Activated T-helper 2 cell treated with anti-CD3 and anti-CD28 coated beads, Interferon-gamma antibody, Interleukin-2, Interleukin-4, amounts not matched to agents 10 μg/mL and 5 μg/mL and 100 μg/mL, durations not matched to agents 14 hours and 24 hours and 36 hours (primary cell): ENCODE data around the gene BICRAL. TPM values are rescaled to one million over a fixed set of nuclear protein-coding genes. Genes with fewer than 3 reads are reported as not detected.
"Not testable (repeated sequence)": the region's sequence is repeated elsewhere in the genome, so short reads cannot be mapped to it uniquely, and the experiment has no call there.

Experiments used
- DNase-seq: peaks from one replicate; pipeline ENCODE4 v3.0.0; 2021; ENCODE audit warnings: low spot score
- H3K27ac Mint-ChIP-seq: one replicate; pipeline ENCODE4 v1.8.0; 2021; ENCODE audit warnings: mixed read lengths
- H3K27me3 Mint-ChIP-seq: one replicate; pipeline ENCODE4 v1.8.0; 2021; ENCODE audit warnings: low read depth, mixed read lengths
- H3K36me3 Mint-ChIP-seq: one replicate; pipeline ENCODE4 v1.8.0; 2021; ENCODE audit warnings: low read depth, mixed read lengths
- H3K4me1 Mint-ChIP-seq: one replicate; pipeline ENCODE4 v1.8.0; 2021; ENCODE audit warnings: low read depth, mixed read lengths
- H3K4me3 Mint-ChIP-seq: one replicate; pipeline ENCODE4 v1.8.0; 2021; ENCODE audit warnings: low read depth, mild to moderate bottlenecking, moderate library complexity, mixed read lengths
- H3K9me3 Mint-ChIP-seq: one replicate; pipeline ENCODE4 v1.8.0; 2021; ENCODE audit warnings: mixed read lengths
- intact Hi-C: fragments of 100-400 bp; cut with micrococcal nuclease; formaldehyde crosslinking; loops from one replicate; pipeline ENCODE4 v1.15.1; 2023
- total RNA-seq: library from RNA; stranded (reverse); gene quantifications from 2 replicates; pipeline ENCODE4 v1.2.3, GENCODE V29; 2022

The BICRAL gene
- total RNA-seq, 1 donor from 2014 or later = 14.4 TPM

- intact Hi-C loops = loop anchor here (1.0 kb wide), 1 partner anchor 8 kb away; the partner anchor contains the start of gene BICRAL
- Mint-ChIP-seq H3K4me1 (peaks cover 66% of the 10 kb centered on the region), H3K36me3 (peaks cover 7% of the 10 kb centered on the region), H3K27ac (peak overlapping the region; percentile 96), H3K27me3 (no peaks in the 10 kb centered on the region), H3K9me3 (no peaks in the 10 kb centered on the region), H3K4me3 (peak overlapping the region; percentile 52)
- DNase-seq = no peak
These were observed 7.7 kb upstream of the BICRAL start for GRCh38 chr6:42774201-42774600.

GRCh38 chr6:42774821-42775487 is 6.9 kb upstream of the BICRAL start:
- not testable (repeated sequence) for H3K27me3 Mint-ChIP-seq, H3K9me3 Mint-ChIP-seq, H3K36me3 Mint-ChIP-seq
- DNase-seq = peak; percentile 48
- Mint-ChIP-seq H3K27ac (peak overlapping the region; percentile 96), H3K4me1 (peaks cover 62% of the 10 kb centered on the region), H3K4me3 (peak overlapping the region; percentile 72)
- intact Hi-C loops = loop anchor here (1.0 to 5.0 kb wide), 2 partner anchors 7 to 208 kb away; partner anchors contain the start of gene BICRAL

GRCh38 chr6:42777126-42777822 is 4.6 kb upstream of the BICRAL start:
- Mint-ChIP-seq H3K36me3 (peaks cover 3% of the 10 kb centered on the region), H3K4me1 (peaks cover 54% of the 10 kb centered on the region), H3K27ac (peak overlapping the region; percentile 13), H3K4me3 (no peak overlapping the region), H3K27me3 (no peaks in the 10 kb centered on the region), H3K9me3 (no peaks in the 10 kb centered on the region)
- no peak for DNase-seq
- intact Hi-C loops = loop anchor here (5.0 kb wide), 1 partner anchor 210 kb away; no protein-coding TSS in a partner anchor

GRCh38 chr6:42778122-42778521 is 3.7 kb upstream of the BICRAL start:
- no peak for DNase-seq
- Mint-ChIP-seq H3K27ac (no peak overlapping the region), H3K36me3 (peaks cover 3% of the 10 kb centered on the region), H3K9me3 (no peaks in the 10 kb centered on the region), H3K4me3 (no peak overlapping the region), H3K27me3 (no peaks in the 10 kb centered on the region), H3K4me1 (peaks cover 49% of the 10 kb centered on the region)
- intact Hi-C loops = loop anchor here (5.0 kb wide), 1 partner anchor 211 kb away; no protein-coding TSS in a partner anchor

- no peak for DNase-seq
- Mint-ChIP-seq H3K9me3 (no peaks in the 10 kb centered on the region), H3K4me3 (no peak overlapping the region), H3K27me3 (no peaks in the 10 kb centered on the region), H3K4me1 (peaks cover 45% of the 10 kb centered on the region), H3K27ac (no peak overlapping the region), H3K36me3 (peaks cover 14% of the 10 kb centered on the region)
- intact Hi-C loops = loop anchor here (5.0 kb wide), 1 partner anchor 212 kb away; no protein-coding TSS in a partner anchor
These were observed 2.3 kb upstream of the BICRAL start for GRCh38 chr6:42779521-42779920.

- intact Hi-C loops = loop anchor here (5.0 kb wide), 1 partner anchor 391 kb away; the partner anchor contains the start of gene SRF
- peak overlapping the region; percentile 99 for H3K27ac Mint-ChIP-seq
- DNase-seq = no peak
- peaks cover 20% of the 10 kb centered on the region for H3K36me3 Mint-ChIP-seq
- H3K4me3 Mint-ChIP-seq = peak overlapping the region; percentile 76
- no peaks in the 10 kb centered on the region for H3K27me3 Mint-ChIP-seq
- peaks cover 45% of the 10 kb centered on the region for H3K4me1 Mint-ChIP-seq
- H3K9me3 Mint-ChIP-seq = no peaks in the 10 kb centered on the region
These were observed 381 bp upstream of the BICRAL start for GRCh38 chr6:42781546-42781795.

- intact Hi-C loops = loop anchor here (1.0 to 5.0 kb wide), 5 partner anchors 8 to 390 kb away; partner anchors contain the start of genes RPL7L1, SRF and TBCC
- DNase-seq = peak; percentile 61
- Mint-ChIP-seq H3K4me3 (peak overlapping the region; percentile 87), H3K36me3 (peaks cover 16% of the 10 kb centered on the region), H3K27me3 (no peaks in the 10 kb centered on the region), H3K4me1 (peaks cover 33% of the 10 kb centered on the region), H3K27ac (peak overlapping the region; percentile 99), H3K9me3 (no peaks in the 10 kb centered on the region)
These were observed 881 bp downstream of the BICRAL start for GRCh38 chr6:42782689-42783176.

- Mint-ChIP-seq H3K27ac (peak overlapping the region; percentile 98), H3K4me3 (peak overlapping the region; percentile 95), H3K4me1 (peaks cover 31% of the 10 kb centered on the region), H3K36me3 (peaks cover 17% of the 10 kb centered on the region), H3K9me3 (no peaks in the 10 kb centered on the region), H3K27me3 (no peaks in the 10 kb centered on the region)
- DNase-seq = peak; percentile 66
- intact Hi-C loops = loop anchor here (1.0 to 5.0 kb wide), 3 partner anchors 12 to 389 kb away; partner anchors contain the start of genes RPL7L1 and SRF
These were observed 1.5 kb downstream of the BICRAL start for GRCh38 chr6:42783177-42783875.

GRCh38 chr6:42783876-42784642 is 2.2 kb downstream of the BICRAL start:
- peaks cover 34% of the 10 kb centered on the region for H3K4me1 Mint-ChIP-seq
- peak overlapping the region; percentile 95 for H3K4me3 Mint-ChIP-seq
- DNase-seq = no peak
- peak overlapping the region; percentile 98 for H3K27ac Mint-ChIP-seq
- intact Hi-C loops = loop anchor here (1.0 to 5.0 kb wide), 3 partner anchors 13 to 388 kb away; partner anchors contain the start of genes RPL7L1 and SRF
- no peaks in the 10 kb centered on the region for H3K9me3 Mint-ChIP-seq
- no peaks in the 10 kb centered on the region for H3K27me3 Mint-ChIP-seq
- peaks cover 23% of the 10 kb centered on the region for H3K36me3 Mint-ChIP-seq

GRCh38 chr6:42784717-42785498 is 3.1 kb downstream of the BICRAL start:
- DNase-seq = no peak
- peaks cover 27% of the 10 kb centered on the region for H3K36me3 Mint-ChIP-seq
- H3K27ac Mint-ChIP-seq = peak overlapping the region; percentile 98
- peaks cover 37% of the 10 kb centered on the region for H3K4me1 Mint-ChIP-seq
- H3K27me3 Mint-ChIP-seq = no peaks in the 10 kb centered on the region
- H3K4me3 Mint-ChIP-seq = peak overlapping the region; percentile 95
- no peaks in the 10 kb centered on the region for H3K9me3 Mint-ChIP-seq
- intact Hi-C loops = loop anchor here (5.0 kb wide), 1 partner anchor 387 kb away; the partner anchor contains the start of gene SRF

- intact Hi-C loops = no loop called here
- no peaks in the 10 kb centered on the region for H3K9me3 Mint-ChIP-seq
- DNase-seq = no peak
These were observed 4.7 kb downstream of the BICRAL start for GRCh38 chr6:42786525-42786985.

More at GRCh38 chr6:42786525-42786985, 4.7 kb downstream of the BICRAL start:
- Mint-ChIP-seq H3K4me1 (peaks cover 39% of the 10 kb centered on the region), H3K27me3 (no peaks in the 10 kb centered on the region), H3K4me3 (no peak overlapping the region), H3K36me3 (peaks cover 32% of the 10 kb centered on the region), H3K27ac (no peak overlapping the region)
